Erythroblast (primary cell): ENCODE measurements around the gene VEGFC.

Experiments
- DNase-seq, 2 experiments: peaks; one replicate each; lab custom pipeline; 2025; lab: John Stamatoyannopoulos, UW
- GATA1 ChIP-seq: IDR thresholded peaks from 2 replicates; pipeline ENCODE4 v1.6.1; 2011; ENCODE audit warnings: low read depth, mild to moderate bottlenecking, control low read depth, low read length, moderate library complexity
- POLR2A ChIP-seq: IDR thresholded peaks from 2 replicates; pipeline ENCODE4 v1.6.1; 2011; ENCODE audit warnings: mild to moderate bottlenecking, low read length

VEGFC gene

DNA sequence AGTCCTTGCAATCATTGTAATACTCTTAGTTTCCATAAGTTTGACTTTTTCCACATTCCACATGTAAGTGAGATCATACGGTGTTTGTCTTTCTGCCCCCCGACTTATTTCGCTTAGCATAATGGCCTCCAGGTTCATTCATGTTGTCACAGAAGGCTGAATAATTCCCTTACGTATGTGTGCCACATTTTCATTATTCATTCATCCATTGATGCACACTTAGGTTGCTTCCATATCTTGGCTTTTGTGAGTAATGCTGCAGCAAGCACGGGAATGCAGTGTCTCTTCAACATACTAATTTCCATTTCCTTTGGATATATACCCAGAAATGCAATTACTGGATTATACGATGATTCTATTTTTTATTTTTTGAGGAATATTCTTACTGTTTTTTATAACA, 22.0 kb upstream of the VEGFC start:
- DNase-seq = no peak

DNA sequence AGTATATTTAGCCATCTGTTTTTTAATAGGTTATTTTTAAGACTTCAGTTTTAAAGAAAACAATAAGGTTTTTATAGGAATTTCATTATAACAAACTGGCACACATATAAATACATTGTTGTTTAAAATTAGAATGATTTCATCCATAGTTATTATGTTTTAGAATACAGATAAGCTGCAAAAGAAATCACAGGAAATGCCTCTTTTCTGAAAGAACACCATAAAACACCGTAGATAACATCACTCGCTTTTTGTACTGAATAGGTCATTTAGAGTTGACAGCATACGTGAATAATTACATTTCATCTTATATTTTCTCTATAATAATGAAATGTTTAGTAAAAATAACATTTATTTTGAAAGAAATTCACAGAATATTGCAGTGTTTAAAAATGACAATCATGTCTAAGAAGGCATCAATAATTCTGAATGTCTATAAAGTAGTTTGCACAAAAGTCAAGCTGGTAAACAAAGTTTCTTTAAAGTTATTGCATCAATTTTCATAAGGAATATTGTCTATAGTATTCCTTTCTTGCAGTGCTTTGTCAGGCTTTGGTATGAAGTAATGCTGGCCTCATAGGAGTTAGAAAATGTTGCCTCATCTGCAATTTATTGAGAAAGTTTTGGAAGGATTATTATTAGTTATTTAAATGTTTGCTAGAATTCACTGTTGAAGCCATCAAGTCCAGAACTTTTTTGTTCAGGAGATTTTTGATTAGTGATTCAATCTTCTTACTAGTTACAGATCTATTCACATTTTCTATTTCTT, 17.9 kb upstream of the VEGFC start:
- DNase-seq = no peak
- TF ChIP-seq GATA1 = no peak
- TF ChIP-seq POLR2A = no peak

More for the DNA sequence above, 22.0 kb upstream of the VEGFC start:
- no peak for TF ChIP-seq POLR2A
- no peak for TF ChIP-seq GATA1

GRCh38 chr4:176806778-176807375, 14.2 kb upstream of the VEGFC start:
- TF ChIP-seq GATA1 = no peak
- no peak for TF ChIP-seq POLR2A
- no peak for DNase-seq

DNA sequence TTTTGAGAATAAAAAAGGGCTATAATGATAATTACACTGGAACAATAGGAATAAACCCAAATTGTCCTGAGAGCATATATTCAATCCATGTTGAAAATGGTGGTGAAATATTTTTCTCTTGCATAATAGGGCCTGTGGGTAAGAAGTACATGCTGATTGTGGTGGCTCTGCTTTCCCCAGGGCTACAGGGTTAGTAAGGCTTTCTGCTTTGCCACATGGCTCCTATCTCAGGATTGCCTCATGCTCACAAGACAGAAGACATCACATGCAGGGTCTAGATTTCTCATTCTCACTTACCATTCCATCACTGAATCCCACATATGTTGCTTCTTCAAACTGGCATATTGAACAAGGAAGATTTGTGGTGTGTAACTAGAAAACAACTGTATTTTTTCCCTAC, 12.4 kb upstream of the VEGFC start:
- DNase-seq = no peak
- TF ChIP-seq POLR2A = no peak
- TF ChIP-seq GATA1 = no peak

DNA sequence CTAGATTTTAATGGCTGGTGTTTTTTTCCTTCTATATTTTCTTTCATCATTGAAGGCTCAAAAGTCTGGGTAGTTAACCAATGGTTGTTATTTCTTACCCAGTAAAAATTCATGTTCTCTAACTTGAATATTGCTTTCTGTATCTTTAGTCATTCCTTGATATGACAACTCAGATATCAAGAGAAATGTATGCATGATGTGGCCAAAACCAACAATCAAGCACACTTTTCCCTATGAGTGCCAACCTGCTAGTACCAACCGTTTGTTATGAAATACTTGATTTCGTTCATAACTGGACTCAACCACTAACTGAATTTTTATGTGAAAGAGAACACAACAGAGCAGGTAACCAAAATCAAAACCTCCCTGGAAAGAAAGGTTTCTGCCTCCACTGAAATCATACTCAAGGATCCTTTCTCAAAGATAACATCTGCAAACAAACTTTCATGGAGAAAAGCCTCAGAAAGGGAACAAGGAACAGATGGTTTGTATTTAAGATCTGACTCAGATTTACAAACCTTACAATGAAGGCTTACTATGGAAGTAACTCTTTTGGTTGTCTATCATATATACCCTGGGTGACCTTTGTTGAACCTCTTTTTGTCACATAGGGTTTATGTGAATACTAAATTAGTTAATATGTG, 8.3 kb upstream of the VEGFC start:
- no peak for TF ChIP-seq POLR2A
- TF ChIP-seq GATA1 = no peak
- DNase-seq = no peak

DNA sequence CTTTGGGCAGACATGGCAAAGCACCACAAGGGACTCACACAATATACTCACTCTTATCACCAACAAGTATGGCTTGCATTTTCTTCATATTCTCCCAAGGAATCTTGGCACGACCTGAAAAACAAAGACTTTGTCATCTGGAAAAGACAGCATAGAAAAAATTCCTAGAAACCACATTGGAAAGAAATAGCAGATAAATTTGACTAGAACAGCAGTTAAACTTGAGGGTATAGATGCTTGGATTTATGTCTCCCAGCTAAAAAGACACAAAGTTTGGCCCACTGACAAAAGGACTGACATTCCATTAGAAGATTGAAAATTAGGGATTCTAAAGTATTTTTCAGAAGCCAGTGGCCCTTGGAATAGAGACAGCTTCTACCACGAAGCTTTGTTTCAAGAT, 6.9 kb upstream of the VEGFC start:
- no peak for TF ChIP-seq GATA1
- no peak for TF ChIP-seq POLR2A
- DNase-seq = no peak

DNA sequence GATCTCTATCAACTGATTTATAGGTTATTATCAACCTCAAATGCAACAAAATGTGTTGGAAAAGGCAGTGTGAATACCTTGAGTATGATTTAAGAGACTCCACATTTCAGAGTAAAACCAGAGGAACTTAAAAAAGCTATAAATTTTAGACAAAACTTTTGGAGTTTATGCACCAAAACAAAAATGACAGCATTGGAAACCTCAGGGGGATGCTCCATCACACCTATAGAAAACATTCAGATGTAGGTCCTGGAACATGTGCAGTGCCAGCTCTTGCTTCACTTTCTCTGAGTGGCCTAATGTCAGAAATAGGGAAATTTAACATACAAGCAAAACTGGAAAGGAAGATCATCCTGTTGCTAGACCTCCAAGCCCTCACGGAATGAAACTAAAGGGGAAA, 5.8 kb upstream of the VEGFC start:
- TF ChIP-seq GATA1 (no peak), POLR2A (no peak)
- DNase-seq = no peak

GRCh38 chr4:176795441-176795840, 2.7 kb upstream of the VEGFC start:
- TF ChIP-seq POLR2A (no peak), GATA1 (no peak)
- no peak for DNase-seq

- DNase-seq = no peak
- TF ChIP-seq POLR2A (no peak), GATA1 (no peak)
Observed at GRCh38 chr4:176794651-176795050, 1.9 kb upstream of the VEGFC start.

- DNase-seq = no peak
- no peak for TF ChIP-seq GATA1
- no peak for TF ChIP-seq POLR2A
Observed at GRCh38 chr4:176794151-176794550, 1.4 kb upstream of the VEGFC start.

DNA sequence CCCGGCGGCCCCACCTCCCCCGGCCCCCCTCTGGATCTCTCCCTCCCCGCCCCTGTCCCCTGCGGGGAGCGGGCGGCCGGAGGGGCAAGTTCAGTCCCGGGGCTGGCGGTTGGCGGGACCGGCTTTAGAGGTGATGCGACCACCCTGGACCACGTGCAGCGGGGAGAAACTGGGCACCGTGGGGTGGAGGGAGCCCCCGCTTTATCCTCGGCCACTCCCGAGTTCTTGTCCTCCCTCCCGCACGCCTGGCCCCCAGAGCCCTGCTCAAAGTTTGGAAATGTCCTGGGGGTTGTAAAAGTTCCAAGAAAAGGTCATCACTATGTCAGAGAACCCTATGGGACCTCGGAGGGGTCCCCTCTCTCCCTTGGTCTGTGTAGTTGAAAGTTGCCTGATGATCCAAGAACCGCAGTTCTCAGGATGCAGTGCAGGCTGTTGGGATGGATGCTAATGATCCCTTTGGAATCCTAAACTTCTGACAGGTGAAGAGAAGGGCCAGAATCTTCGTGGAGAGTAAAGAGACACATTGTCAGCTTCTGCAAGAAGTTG, 411 bp upstream of the VEGFC start:
- TF ChIP-seq POLR2A (no peak), GATA1 (no peak)
- no peak for DNase-seq

DNA sequence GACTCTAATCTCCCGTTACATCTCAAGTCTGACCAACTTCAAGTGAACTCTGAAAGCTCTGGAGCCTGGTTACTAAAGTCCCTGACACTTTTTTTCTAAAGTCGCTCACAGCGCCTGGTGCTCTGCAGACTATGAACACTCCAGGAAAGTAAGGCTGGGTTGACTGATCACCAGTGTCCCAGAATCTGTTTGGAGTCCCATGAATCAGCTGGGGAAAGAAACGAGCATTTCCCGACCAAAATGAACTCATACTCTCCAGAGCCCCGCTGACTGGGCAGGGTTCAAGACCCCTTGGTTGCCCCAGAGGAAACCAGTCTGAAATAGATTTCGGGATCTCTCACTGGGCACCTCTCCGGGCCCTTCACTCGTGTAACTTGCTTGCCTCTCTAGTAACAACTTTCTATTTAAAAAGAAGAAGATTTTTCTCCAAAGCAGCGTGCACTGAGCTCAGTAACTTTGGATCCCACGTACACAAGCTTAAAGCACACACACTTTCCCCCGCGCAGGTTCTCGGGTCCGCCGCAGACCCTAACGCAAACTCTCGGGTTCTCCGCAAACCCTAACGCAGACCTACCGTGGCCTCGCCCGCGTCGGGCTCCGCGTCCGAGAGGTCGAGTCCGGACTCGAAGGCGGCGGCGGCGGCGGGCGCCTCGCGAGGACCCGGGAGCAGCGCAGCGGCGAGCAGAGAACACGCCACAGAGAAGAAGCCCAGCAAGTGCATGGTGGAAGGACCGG, 964 bp downstream of the VEGFC start:
- DNase-seq = no peak
- TF ChIP-seq GATA1 (no peak), POLR2A (no peak)

DNA sequence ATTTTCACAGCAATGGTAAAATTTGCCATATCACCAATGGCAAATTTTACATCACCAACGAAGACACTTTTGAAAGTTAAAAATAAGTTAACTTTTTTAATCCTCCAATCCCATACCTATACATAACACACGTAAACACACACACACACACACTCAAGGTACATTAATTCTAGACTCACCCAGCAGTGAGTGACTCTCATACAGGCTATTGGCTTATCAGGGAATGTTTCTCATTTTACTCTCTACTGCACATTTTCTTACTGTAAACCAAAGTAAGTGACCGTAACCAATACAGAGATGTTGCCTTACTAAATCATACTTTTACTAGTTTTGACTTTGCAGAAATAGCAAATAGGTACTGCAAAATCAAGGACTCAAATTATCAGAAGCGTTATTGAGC, 2.3 kb downstream of the VEGFC start:
- no peak for DNase-seq
- TF ChIP-seq GATA1 (no peak), POLR2A (no peak)
